HepG2 (cell line): ENCODE measurements around the gene ZFAND6. TPM values are rescaled to one million over a fixed set of nuclear protein-coding genes. Genes with fewer than 3 reads are reported as not detected.
A peak's percentile ranks its signal among the peaks of the same experiment; 100 is the strongest.
"Not testable (repeated sequence)": the region's sequence is repeated elsewhere in the genome, so short reads cannot be mapped to it uniquely, and the experiment has no call there.

Experiments
- ATAC-seq: fragments of 200-7000 bp; cut with Tn5 transposase; 3 replicates; pipeline ENCODE4 v1.9.1; 2020; ENCODE audit warnings: mild to moderate bottlenecking, moderate library complexity
- BruUV-seq: library from RNA; stranded (reverse); fragments of 400-500 nt; replicated peaks from 2 replicates; lab custom pipeline; 2021; lab: Mats Ljungman, UMichigan
- CTCF ChIA-PET: fragments of 300-600 bp; formaldehyde crosslinking; extraction: SDS; loops from one replicate; lab custom pipeline; 2021; ENCODE audit warnings: low total read pairs, inconsistent platforms, low intra/inter-chr PET ratio; lab: Yijun Ruan, JAX
- POLR2A ChIA-PET: fragments of 350-600 bp; sonication (Branson Sonifier 250); formaldehyde crosslinking; loops from one replicate; lab custom pipeline; 2020; ENCODE audit warnings: antibody characterized with exemption, inconsistent platforms; lab: Yijun Ruan, JAX
- DNase-seq: peaks from one replicate; pipeline ENCODE4 v3.0.0-alpha.2; 2015; ENCODE audit warnings: low spot score
- FAIRE-seq: peaks from 3 replicates; lab custom pipeline; 2011; peaks lifted over from hg19 to GRCh38; lab: Jason Lieb, UNC
- H2AFZ ChIP-seq: one replicate; pipeline ENCODE4 v1.6.1; 2011; ENCODE audit warnings: low read length, inconsistent platforms
- H3K27ac ChIP-seq: fragments of 300-600 bp; 3 replicates; pipeline ENCODE4 v1.8.0; 2011; ENCODE audit warnings: mixed run types, mild to moderate bottlenecking, mixed read lengths, low read length, inconsistent platforms; ENCODE audit not compliant: insufficient read depth; ENCODE audit errors: extremely low read length
- H3K27me3 ChIP-seq, 2 experiments: fragments of 200-600 bp in 1 of 2; 2 replicates in 1 of 2; 3 replicates in 1 of 2; pipeline versions ENCODE4 v1.6.0 to v1.8.0; 2011; ENCODE audit warnings: low read length in 2 of 2, mild to moderate bottlenecking in 2 of 2, moderate library complexity in 2 of 2, inconsistent platforms in 1 of 2; ENCODE audit not compliant: insufficient read depth in 2 of 2, control insufficient read depth in 1 of 2
- H3K36me3 ChIP-seq, 2 experiments: fragments of 200-600 bp in 1 of 2; replicated peaks in 1 of 2; 2 replicates in 1 of 2; 3 replicates in 1 of 2; pipeline versions ENCODE4 v1.5.1 to v1.8.0; 2011; ENCODE audit warnings: low read length in 2 of 2, inconsistent platforms in 1 of 2; ENCODE audit not compliant: insufficient read depth in 2 of 2, control insufficient read depth in 1 of 2
- H3K4me1 ChIP-seq: 2 replicates; pipeline ENCODE4 v1.5.1; 2012; ENCODE audit warnings: low read length, inconsistent platforms; ENCODE audit not compliant: insufficient read depth
- H3K4me2 ChIP-seq: 2 replicates; pipeline ENCODE4 v1.6.0; 2011; ENCODE audit warnings: low read depth, low read length, inconsistent platforms
- H3K4me3 ChIP-seq, 3 experiments: fragments of 200-600 bp in 1 of 3; sonication (generic), shearing (Covaris generic) in 1 of 3; replicated peaks in 1 of 3; 2 replicates each; pipeline ENCODE4 v1.5.1; 2011 to 2016; ENCODE audit warnings: low read length in 3 of 3, inconsistent platforms in 2 of 3, low read depth in 2 of 3, mild to moderate bottlenecking in 2 of 3, control low read depth in 1 of 3, mixed read lengths in 1 of 3; ENCODE audit not compliant: insufficient read depth in 1 of 3
- H3K79me2 ChIP-seq: one replicate; pipeline ENCODE4 v1.6.1; 2011; ENCODE audit warnings: low read length, inconsistent platforms; ENCODE audit not compliant: insufficient read depth
- H3K9ac ChIP-seq: 2 replicates; pipeline ENCODE4 v1.6.0; 2011; ENCODE audit warnings: mild to moderate bottlenecking, low read depth, low read length, inconsistent platforms; ENCODE audit not compliant: insufficient read depth
- H3K9me3 ChIP-seq: 2 replicates; pipeline ENCODE4 v1.5.1; 2012; ENCODE audit warnings: mild to moderate bottlenecking, low read length
- H4K20me1 ChIP-seq: 2 replicates; pipeline ENCODE4 v1.6.0; 2011; ENCODE audit warnings: inconsistent platforms, mild to moderate bottlenecking, low read length, moderate library complexity; ENCODE audit not compliant: insufficient read depth
- CHD4 ChIP-seq: fragments of 200-600 bp; sonication (generic); IDR thresholded peaks from 2 replicates; pipeline ENCODE4 v1.7.0; 2017; ENCODE audit warnings: mild to moderate bottlenecking, low read length, borderline replicate concordance
- FOSL2 ChIP-seq: sonication (generic); formaldehyde crosslinking; IDR thresholded peaks from 2 replicates; pipeline ENCODE4 v1.4.0; 2020; ENCODE audit warnings: missing genetic modification reagents
- JUND ChIP-seq: sonication (generic); formaldehyde crosslinking; IDR thresholded peaks from 2 replicates; pipeline ENCODE4 v1.8.0; 2022; ENCODE audit warnings: mild to moderate bottlenecking, missing genetic modification reagents
- SAP130 ChIP-seq: IDR thresholded peaks from 2 replicates; pipeline ENCODE4 v1.6.1; 2016; ENCODE audit warnings: low read depth
- ZMYM3 ChIP-seq: sonication (generic); formaldehyde crosslinking; IDR thresholded peaks from 2 replicates; pipeline ENCODE4 v1.5.1; 2020; ENCODE audit warnings: mild to moderate bottlenecking, missing genetic modification reagents
- ZNF7 ChIP-seq: IDR thresholded peaks from 2 replicates; pipeline ENCODE4 v1.6.1; 2016; ENCODE audit warnings: missing biosample characterization, missing genetic modification reagents
- WGBS: methylation state at CpG from one replicate; pipeline ENCODE4 v1.1.6; 2017; ENCODE audit warnings: low lambda C conversion rate; 5-methylcytosine and 5-hydroxymethylcytosine counted together
- in situ Hi-C: cut with HindIII; loops from 2 replicates; pipeline ENCODE4 v1.10.0; 2017; ENCODE audit warnings: low pct_unique_long_range_greater_than_20kb; ENCODE audit not compliant: extremely low pct_ligation_motif_present
- intact Hi-C: fragments of 100-400 bp; cut with micrococcal nuclease; formaldehyde crosslinking; loops from one replicate; pipeline ENCODE4 v1.10.0; 2022; ENCODE audit not compliant: unreplicated experiment
- polyA plus RNA-seq, 8 experiments: library from polyadenylated mRNA; depleted of rRNA in 3 of 8; stranded (reverse) in 7 of 8; unstranded in 1 of 8; fragments of >200 nt; fragmentation: Illumina TruSeq in 4 of 8; extraction: Trizol in 4 of 8; gene quantifications; 2 replicates each; pipeline versions ENCODE4 v1.2.1 to v1.2.3, GENCODE V29; 2011 to 2016; ENCODE audit warnings: low read depth in 4 of 8, missing spikeins in 1 of 8, mixed read lengths in 1 of 8; ENCODE audit not compliant: insufficient read depth in 1 of 8
- total RNA-seq, 5 experiments: library from RNA; depleted of rRNA; stranded (reverse); fragments of >200 nt; fragmentation: Illumina TruSeq; extraction: Trizol; gene quantifications; 2 replicates each; pipeline ENCODE4 v1.2.3, GENCODE V29; 2016; ENCODE audit warnings: low read depth in 1 of 5
- TF ChIP-seq, protein P1 (sequence below): sonication (generic); formaldehyde crosslinking; IDR thresholded peaks from 2 replicates; pipeline ENCODE4 v1.4.0; 2020; ENCODE audit warnings: missing genetic modification reagents
- TF ChIP-seq, protein P2 (sequence below): IDR thresholded peaks from 2 replicates; pipeline ENCODE4 v1.4.0; 2020; ENCODE audit warnings: mild to moderate bottlenecking, missing genetic modification reagents
- TF ChIP-seq, protein P3 (sequence below), 2 experiments: sonication (generic) in 1 of 2; formaldehyde crosslinking in 1 of 2; IDR thresholded peaks; 2 replicates each; pipeline versions ENCODE4 v1.5.1 to v1.6.1; 2011 to 2020; ENCODE audit warnings: borderline replicate concordance in 1 of 2, low read depth in 1 of 2, low read length in 1 of 2, mild to moderate bottlenecking in 1 of 2, missing genetic modification reagents in 1 of 2, moderate library complexity in 1 of 2
- TF ChIP-seq, protein P4 (sequence below): sonication (generic); formaldehyde crosslinking; IDR thresholded peaks from 2 replicates; pipeline ENCODE4 v1.4.0; 2020; ENCODE audit warnings: missing genetic modification reagents

Gene ZFAND6
- total and polyA plus RNA-seq, 2 of the 13 experiments (the other 11 are each of a cell fraction or from before 2014, with no cell fraction given): 84.2 to 115 TPM

DNA sequence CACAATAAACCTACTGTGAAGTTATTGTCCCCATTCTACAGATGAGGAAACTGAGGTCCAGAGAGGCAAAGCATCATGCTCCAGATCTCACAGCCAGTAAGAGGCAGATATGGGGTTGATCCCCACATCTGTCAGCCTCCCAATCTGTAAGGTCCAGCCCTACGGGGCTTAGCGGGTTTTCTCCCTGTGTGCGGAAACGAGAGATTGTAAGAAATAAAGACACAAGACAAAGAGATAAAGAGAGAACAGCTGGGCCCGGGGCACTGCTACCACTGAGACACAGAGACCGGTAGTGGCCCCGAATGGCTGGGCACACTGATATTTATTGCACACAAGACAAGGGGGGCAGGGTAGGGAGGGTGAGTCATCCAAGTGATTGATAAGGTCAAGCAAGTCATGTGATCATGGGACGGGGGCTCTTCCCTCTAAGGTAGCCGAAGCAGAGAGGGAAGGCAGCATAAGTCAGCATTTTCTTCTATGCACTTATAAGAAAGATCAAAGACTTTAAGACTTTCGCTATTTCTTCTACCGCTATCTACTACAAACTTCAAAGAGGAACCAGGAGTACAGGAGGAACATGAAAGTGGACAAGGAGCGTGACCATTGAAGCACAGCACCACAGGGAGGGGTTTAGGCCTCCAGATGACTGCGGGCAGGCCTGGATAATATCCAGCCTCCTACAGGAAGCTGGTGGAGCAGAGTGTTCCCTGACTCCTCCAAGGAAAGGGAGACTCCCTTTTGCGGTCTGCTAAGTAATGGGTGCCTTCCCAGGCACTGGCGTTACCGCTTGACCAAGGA lies 96.1 kb downstream of the ZFAND6 start:
- in situ Hi-C loops: loop anchor here (25.0 kb wide), 1 partner anchor 268 kb away; the partner anchor contains the start of gene MTHFS
- TF ChIP-seq ZNF7 (CRISPR knock-in tag) (0 out of 2 replicates have a peak, but pooled peaks have one; percentile 6), JUND (peak; percentile 63; the same call in 1 of the 2 replicates), CHD4 (peak; percentile 73; the same call in 1 of the 2 replicates), FOSL2 (CRISPR knock-in tag) (peak; percentile 95), ZMYM3 (CRISPR knock-in tag) (peak; percentile 67; the same call in 1 of the 2 replicates), SAP130 (CRISPR knock-in tag) (0 out of 2 replicates have a peak, but pooled peaks have one; percentile 26)
- TF ChIP-seq, protein P1, sequence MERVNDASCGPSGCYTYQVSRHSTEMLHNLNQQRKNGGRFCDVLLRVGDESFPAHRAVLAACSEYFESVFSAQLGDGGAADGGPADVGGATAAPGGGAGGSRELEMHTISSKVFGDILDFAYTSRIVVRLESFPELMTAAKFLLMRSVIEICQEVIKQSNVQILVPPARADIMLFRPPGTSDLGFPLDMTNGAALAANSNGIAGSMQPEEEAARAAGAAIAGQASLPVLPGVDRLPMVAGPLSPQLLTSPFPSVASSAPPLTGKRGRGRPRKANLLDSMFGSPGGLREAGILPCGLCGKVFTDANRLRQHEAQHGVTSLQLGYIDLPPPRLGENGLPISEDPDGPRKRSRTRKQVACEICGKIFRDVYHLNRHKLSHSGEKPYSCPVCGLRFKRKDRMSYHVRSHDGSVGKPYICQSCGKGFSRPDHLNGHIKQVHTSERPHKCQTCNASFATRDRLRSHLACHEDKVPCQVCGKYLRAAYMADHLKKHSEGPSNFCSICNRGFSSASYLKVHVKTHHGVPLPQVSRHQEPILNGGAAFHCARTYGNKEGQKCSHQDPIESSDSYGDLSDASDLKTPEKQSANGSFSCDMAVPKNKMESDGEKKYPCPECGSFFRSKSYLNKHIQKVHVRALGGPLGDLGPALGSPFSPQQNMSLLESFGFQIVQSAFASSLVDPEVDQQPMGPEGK (CRISPR knock-in tag): 0 out of 2 replicates have a peak, but pooled peaks have one; percentile 11
- TF ChIP-seq, protein P2, sequence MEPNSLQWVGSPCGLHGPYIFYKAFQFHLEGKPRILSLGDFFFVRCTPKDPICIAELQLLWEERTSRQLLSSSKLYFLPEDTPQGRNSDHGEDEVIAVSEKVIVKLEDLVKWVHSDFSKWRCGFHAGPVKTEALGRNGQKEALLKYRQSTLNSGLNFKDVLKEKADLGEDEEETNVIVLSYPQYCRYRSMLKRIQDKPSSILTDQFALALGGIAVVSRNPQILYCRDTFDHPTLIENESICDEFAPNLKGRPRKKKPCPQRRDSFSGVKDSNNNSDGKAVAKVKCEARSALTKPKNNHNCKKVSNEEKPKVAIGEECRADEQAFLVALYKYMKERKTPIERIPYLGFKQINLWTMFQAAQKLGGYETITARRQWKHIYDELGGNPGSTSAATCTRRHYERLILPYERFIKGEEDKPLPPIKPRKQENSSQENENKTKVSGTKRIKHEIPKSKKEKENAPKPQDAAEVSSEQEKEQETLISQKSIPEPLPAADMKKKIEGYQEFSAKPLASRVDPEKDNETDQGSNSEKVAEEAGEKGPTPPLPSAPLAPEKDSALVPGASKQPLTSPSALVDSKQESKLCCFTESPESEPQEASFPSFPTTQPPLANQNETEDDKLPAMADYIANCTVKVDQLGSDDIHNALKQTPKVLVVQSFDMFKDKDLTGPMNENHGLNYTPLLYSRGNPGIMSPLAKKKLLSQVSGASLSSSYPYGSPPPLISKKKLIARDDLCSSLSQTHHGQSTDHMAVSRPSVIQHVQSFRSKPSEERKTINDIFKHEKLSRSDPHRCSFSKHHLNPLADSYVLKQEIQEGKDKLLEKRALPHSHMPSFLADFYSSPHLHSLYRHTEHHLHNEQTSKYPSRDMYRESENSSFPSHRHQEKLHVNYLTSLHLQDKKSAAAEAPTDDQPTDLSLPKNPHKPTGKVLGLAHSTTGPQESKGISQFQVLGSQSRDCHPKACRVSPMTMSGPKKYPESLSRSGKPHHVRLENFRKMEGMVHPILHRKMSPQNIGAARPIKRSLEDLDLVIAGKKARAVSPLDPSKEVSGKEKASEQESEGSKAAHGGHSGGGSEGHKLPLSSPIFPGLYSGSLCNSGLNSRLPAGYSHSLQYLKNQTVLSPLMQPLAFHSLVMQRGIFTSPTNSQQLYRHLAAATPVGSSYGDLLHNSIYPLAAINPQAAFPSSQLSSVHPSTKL (CRISPR knock-in tag): peak; percentile 51
- TF ChIP-seq, protein P3, sequence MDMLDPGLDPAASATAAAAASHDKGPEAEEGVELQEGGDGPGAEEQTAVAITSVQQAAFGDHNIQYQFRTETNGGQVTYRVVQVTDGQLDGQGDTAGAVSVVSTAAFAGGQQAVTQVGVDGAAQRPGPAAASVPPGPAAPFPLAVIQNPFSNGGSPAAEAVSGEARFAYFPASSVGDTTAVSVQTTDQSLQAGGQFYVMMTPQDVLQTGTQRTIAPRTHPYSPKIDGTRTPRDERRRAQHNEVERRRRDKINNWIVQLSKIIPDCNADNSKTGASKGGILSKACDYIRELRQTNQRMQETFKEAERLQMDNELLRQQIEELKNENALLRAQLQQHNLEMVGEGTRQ (IDR thresholded peaks at IDR 0.05; ENCODE audit: low read depth, low read length): not testable (repeated sequence)
- TF ChIP-seq, protein P3 (CRISPR knock-in tag; IDR thresholded peaks at IDR 0.05; ENCODE audit: borderline replicate concordance): peak; percentile 15; the same call in 1 of the 2 replicates
- TF ChIP-seq, protein P4, sequence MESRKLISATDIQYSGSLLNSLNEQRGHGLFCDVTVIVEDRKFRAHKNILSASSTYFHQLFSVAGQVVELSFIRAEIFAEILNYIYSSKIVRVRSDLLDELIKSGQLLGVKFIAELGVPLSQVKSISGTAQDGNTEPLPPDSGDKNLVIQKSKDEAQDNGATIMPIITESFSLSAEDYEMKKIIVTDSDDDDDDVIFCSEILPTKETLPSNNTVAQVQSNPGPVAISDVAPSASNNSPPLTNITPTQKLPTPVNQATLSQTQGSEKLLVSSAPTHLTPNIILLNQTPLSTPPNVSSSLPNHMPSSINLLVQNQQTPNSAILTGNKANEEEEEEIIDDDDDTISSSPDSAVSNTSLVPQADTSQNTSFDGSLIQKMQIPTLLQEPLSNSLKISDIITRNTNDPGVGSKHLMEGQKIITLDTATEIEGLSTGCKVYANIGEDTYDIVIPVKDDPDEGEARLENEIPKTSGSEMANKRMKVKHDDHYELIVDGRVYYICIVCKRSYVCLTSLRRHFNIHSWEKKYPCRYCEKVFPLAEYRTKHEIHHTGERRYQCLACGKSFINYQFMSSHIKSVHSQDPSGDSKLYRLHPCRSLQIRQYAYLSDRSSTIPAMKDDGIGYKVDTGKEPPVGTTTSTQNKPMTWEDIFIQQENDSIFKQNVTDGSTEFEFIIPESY: 0 out of 2 replicates have a peak, but pooled peaks have one; percentile 12

More for the DNA sequence above, 96.1 kb downstream of the ZFAND6 start:
- intact Hi-C loops: loop anchor here (10.0 kb wide), 1 partner anchor 271 kb away; no protein-coding TSS in a partner anchor
- POLR2A ChIA-PET: interaction anchor here (1.2 kb wide), 1 partner anchor 16 kb away, joined by 4 read pairs; no protein-coding TSS in a partner anchor
- H3K79me2 ChIP-seq: peaks cover 24% of the 10 kb centered on the region
- BruUV-seq, H3K36me3 ChIP-seq, FAIRE-seq, H3K9me3 ChIP-seq, H3K27ac ChIP-seq, H3K9ac ChIP-seq, CTCF ChIA-PET, H3K4me3 ChIP-seq, H2AFZ ChIP-seq, H4K20me1 ChIP-seq, H3K27me3 ChIP-seq, ATAC-seq: not testable (repeated sequence)
- H3K4me2 ChIP-seq: peak overlapping the region; percentile 85; the same call in 1 of the 2 replicates
- WGBS: 88% methylated on average over 16 of the region's 16 CpGs
- peak; percentile 21 for DNase-seq
- H3K4me1 ChIP-seq: peaks cover 71% of the 10 kb centered on the region
